VCaP (cell line): ENCODE measurements around the gene CCDC28B.

Experiments used
- H3K27ac ChIP-seq: fragments of 450-650 bp; 2 replicates; pipeline ENCODE4 v1.5.1; 2017
- TF ChIP-seq, protein P1 (sequence below): fragments of 450-650 bp; conservative IDR thresholded peaks from 2 replicates; pipeline ENCODE4 v1.5.1; 2017; ENCODE audit warnings: mild to moderate bottlenecking, moderate library complexity

Gene CCDC28B

GRCh38 chr1:32201011-32201855, 838 bp downstream of the CCDC28B start:
- TF ChIP-seq, protein P1, sequence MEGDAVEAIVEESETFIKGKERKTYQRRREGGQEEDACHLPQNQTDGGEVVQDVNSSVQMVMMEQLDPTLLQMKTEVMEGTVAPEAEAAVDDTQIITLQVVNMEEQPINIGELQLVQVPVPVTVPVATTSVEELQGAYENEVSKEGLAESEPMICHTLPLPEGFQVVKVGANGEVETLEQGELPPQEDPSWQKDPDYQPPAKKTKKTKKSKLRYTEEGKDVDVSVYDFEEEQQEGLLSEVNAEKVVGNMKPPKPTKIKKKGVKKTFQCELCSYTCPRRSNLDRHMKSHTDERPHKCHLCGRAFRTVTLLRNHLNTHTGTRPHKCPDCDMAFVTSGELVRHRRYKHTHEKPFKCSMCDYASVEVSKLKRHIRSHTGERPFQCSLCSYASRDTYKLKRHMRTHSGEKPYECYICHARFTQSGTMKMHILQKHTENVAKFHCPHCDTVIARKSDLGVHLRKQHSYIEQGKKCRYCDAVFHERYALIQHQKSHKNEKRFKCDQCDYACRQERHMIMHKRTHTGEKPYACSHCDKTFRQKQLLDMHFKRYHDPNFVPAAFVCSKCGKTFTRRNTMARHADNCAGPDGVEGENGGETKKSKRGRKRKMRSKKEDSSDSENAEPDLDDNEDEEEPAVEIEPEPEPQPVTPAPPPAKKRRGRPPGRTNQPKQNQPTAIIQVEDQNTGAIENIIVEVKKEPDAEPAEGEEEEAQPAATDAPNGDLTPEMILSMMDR, result no peak
- peak overlapping the region; percentile 73 for H3K27ac ChIP-seq

- peak overlapping the region; percentile 76; the same call in 1 of the 2 replicates for H3K27ac ChIP-seq
- TF ChIP-seq, protein P1, result no peak
Observed at GRCh38 chr1:32204943-32205361, 4.6 kb downstream of the CCDC28B start.

GRCh38 chr1:32205401-32206370, 5.3 kb downstream of the CCDC28B start, which contains the start of gene IQCC:
IQCC (plus strand) TSS chr1:32205671; CDS start chr1:32205682, 11 bp downstream.
- TF ChIP-seq, protein P1, result no peak
- peak within 1 kb of the TSS; percentile 76; the same call in 1 of the 2 replicates for H3K27ac ChIP-seq

- peak overlapping the region; percentile 38 for H3K27ac ChIP-seq
- TF ChIP-seq, protein P1, result no peak
Observed at GRCh38 chr1:32208469-32208868, 8.1 kb downstream of the CCDC28B start.

DNA sequence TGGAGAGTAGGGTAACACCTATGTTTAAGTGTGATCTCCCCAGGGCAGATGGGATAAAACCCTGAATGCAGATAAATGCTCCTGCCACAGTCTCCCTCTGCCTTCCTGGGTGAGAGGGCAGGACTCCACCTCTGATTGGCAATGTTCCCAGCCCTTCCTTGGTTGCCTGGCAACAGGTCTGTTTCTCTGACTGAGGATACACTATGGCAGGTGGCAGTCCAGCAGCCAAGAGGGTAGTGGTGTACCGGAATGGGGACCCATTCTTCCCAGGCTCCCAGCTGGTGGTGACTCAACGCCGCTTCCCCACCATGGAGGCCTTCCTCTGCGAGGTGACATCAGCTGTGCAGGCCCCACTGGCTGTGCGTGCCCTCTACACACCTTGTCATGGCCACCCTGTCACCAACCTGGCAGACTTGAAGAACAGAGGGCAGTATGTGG, 8.5 kb downstream of the CCDC28B start, which contains the start of gene DCDC2B:
Gene DCDC2B (plus strand): TSS at position 199 of the 438 bp plus-strand sequence. CDS start 5 bp downstream, at position 204.
- TF ChIP-seq, protein P1, result no peak
- H3K27ac ChIP-seq, result peak within 1 kb of the TSS; percentile 38

- H3K27ac ChIP-seq, result peak overlapping the region; percentile 89
- TF ChIP-seq, protein P1, result peak; percentile 89
Observed at GRCh38 chr1:32215629-32216480, 15.5 kb downstream of the CCDC28B start.
